GM23248 (cell line): Measurements from ENCODE around the gene INO80D. TPM values are rescaled to one million over a fixed set of nuclear protein-coding genes. Genes with fewer than 3 reads are reported as not detected.

ENCODE experiments used
- DNase-seq: peaks from one replicate; pipeline ENCODE4 v3.0.0-alpha.2; 2015
- H2AFZ ChIP-seq: fragments of 200-600 bp; sonication (generic); 2 replicates; pipeline ENCODE4 v1.6.1; 2016; ENCODE audit warnings: antibody characterized with exemption
- H3F3A ChIP-seq: fragments of 200-600 bp; sonication (generic); 2 replicates; pipeline ENCODE4 v1.6.1; 2016; ENCODE audit warnings: mild to moderate bottlenecking, antibody characterized with exemption, mixed run types; ENCODE audit not compliant: insufficient read depth
- H3K27ac ChIP-seq: fragments of 200-600 bp; sonication (generic); 2 replicates; pipeline ENCODE4 v1.5.1; 2016; ENCODE audit warnings: mild to moderate bottlenecking
- H3K27me3 ChIP-seq: fragments of 200-600 bp; sonication (generic); replicated peaks from 2 replicates; pipeline ENCODE4 v1.6.1; 2016; ENCODE audit warnings: mild to moderate bottlenecking; ENCODE audit not compliant: insufficient read depth
- H3K36me3 ChIP-seq: fragments of 200-600 bp; sonication (generic); 2 replicates; pipeline ENCODE4 v1.6.1; 2016; ENCODE audit warnings: low read depth, mild to moderate bottlenecking
- H3K4me1 ChIP-seq: fragments of 200-600 bp; sonication (generic); 2 replicates; pipeline ENCODE4 v1.6.1; 2016; ENCODE audit warnings: mild to moderate bottlenecking; ENCODE audit not compliant: insufficient read depth
- H3K4me2 ChIP-seq: fragments of 200-600 bp; sonication (generic); one replicate; pipeline ENCODE4 v1.6.1; 2016; ENCODE audit warnings: mild to moderate bottlenecking; ENCODE audit not compliant: unreplicated experiment
- H3K4me3 ChIP-seq: fragments of 200-600 bp; sonication (generic); 2 replicates; pipeline ENCODE4 v1.5.1; 2016; ENCODE audit warnings: mild to moderate bottlenecking
- H3K79me2 ChIP-seq: fragments of 200-600 bp; sonication (generic); 2 replicates; pipeline ENCODE4 v1.6.1; 2016; ENCODE audit warnings: mild to moderate bottlenecking; ENCODE audit not compliant: insufficient read depth
- H3K9ac ChIP-seq: fragments of 200-600 bp; sonication (generic); 2 replicates; pipeline ENCODE4 v1.6.1; 2016; ENCODE audit warnings: mild to moderate bottlenecking
- H3K9me2 ChIP-seq: fragments of 200-600 bp; sonication (generic); 2 replicates; pipeline ENCODE4 v1.6.1; 2016; ENCODE audit warnings: mixed run types, mild to moderate bottlenecking, moderate library complexity; ENCODE audit not compliant: insufficient read depth
- H3K9me3 ChIP-seq: fragments of 200-600 bp; sonication (generic); one replicate; pipeline ENCODE4 v1.6.1; 2017; ENCODE audit warnings: low read depth
- H4K20me1 ChIP-seq: fragments of 200-600 bp; sonication (generic); 2 replicates; pipeline ENCODE4 v1.6.0; 2016; ENCODE audit not compliant: insufficient read depth
- EZH2 ChIP-seq: fragments of 200-600 bp; sonication (generic); IDR thresholded peaks from 2 replicates; pipeline ENCODE4 v1.6.1; 2018; ENCODE audit warnings: antibody characterized with exemption, mild to moderate bottlenecking; ENCODE audit not compliant: insufficient read depth, poor library complexity, severe bottlenecking
- EZH2phosphoT487 ChIP-seq: fragments of 200-600 bp; sonication (generic); IDR thresholded peaks from 2 replicates; pipeline ENCODE4 v1.6.1; 2018; ENCODE audit warnings: antibody characterized with exemption, moderate library complexity, mild to moderate bottlenecking, low read depth; ENCODE audit not compliant: insufficient read depth
- WGBS, 2 experiments: methylation state at CpG; one replicate each; pipeline ENCODE4 v1.1.6; 2015 to 2017; ENCODE audit warnings: low lambda C conversion rate in 2 of 2, low coverage in 1 of 2; ENCODE audit errors: missing lambda C conversion rate in 2 of 2; 5-methylcytosine and 5-hydroxymethylcytosine counted together
- in situ Hi-C: fragments of 300-500 bp; cut with MboI; formaldehyde crosslinking; loops from 2 replicates; pipeline ENCODE4 v1.15.0; 2020
- polyA plus RNA-seq: library from polyadenylated mRNA; unstranded; fragments of >200 nt; fragmentation: Nextera tagmentation; extraction: Ambion mirVana; gene quantifications from 2 replicates; pipeline ENCODE4 v1.2.1, GENCODE V29; 2016
- total RNA-seq: library from RNA; depleted of rRNA; stranded (reverse); fragments of >200 nt; shearing (Covaris generic); gene quantifications from 2 replicates; pipeline ENCODE4 v1.2.3, GENCODE V29; 2014

INO80D gene
- total and polyA plus RNA-seq, 2 experiments from 2014 or later = 3.4 to 4.8 TPM

- H3K9me2 ChIP-seq = no peaks in the 10 kb centered on the region
- H3K4me1 ChIP-seq = no peaks in the 10 kb centered on the region
- H3K4me2 ChIP-seq = no peak overlapping the region
- H3K27ac ChIP-seq = no peak overlapping the region
- 75 to 82% methylated on average over 4 of the region's 4 CpGs for WGBS, 2 experiments
- H3K36me3 ChIP-seq = no peaks in the 10 kb centered on the region
- no peaks in the 10 kb centered on the region for H4K20me1 ChIP-seq
- no peaks in the 10 kb centered on the region for H3F3A ChIP-seq
- H3K79me2 ChIP-seq = no peaks in the 10 kb centered on the region
- no peaks in the 10 kb centered on the region for H3K9me3 ChIP-seq
- in situ Hi-C loops = no loop called here
- TF ChIP-seq EZH2phosphoT487 = no peak
- no peak for TF ChIP-seq EZH2
- no peak overlapping the region for H2AFZ ChIP-seq
- H3K9ac ChIP-seq = no peak overlapping the region
- DNase-seq = no peak
- no peak overlapping the region for H3K4me3 ChIP-seq
- 0 out of 2 replicates have a peak, but pooled peaks cover 8% of the 10 kb centered on the region for H3K27me3 ChIP-seq
Observed at GRCh38 chr2:205969584-205969983, 116.4 kb downstream of the INO80D start.

- in situ Hi-C loops = no loop called here
- WGBS, 2 experiments = 35 to 42% methylated on average over 7 of the region's 7 CpGs
Observed at GRCh38 chr2:205967391-205968075, 118.4 kb downstream of the INO80D start.

GRCh38 chr2:205965707-205966106 is 120.3 kb downstream of the INO80D start:
- Histone ChIP-seq H3K9me3 (no peaks in the 10 kb centered on the region), H3K9me2 (no peaks in the 10 kb centered on the region), H2AFZ (no peak overlapping the region), H3K9ac (no peak overlapping the region), H3K4me1 (no peaks in the 10 kb centered on the region), H3F3A (no peaks in the 10 kb centered on the region), H3K4me2 (no peak overlapping the region), H3K36me3 (no peaks in the 10 kb centered on the region), H3K79me2 (no peaks in the 10 kb centered on the region), H3K27ac (no peak overlapping the region), H3K4me3 (no peak overlapping the region), H4K20me1 (no peaks in the 10 kb centered on the region), H3K27me3 (0 out of 2 replicates have a peak, but pooled peaks cover 7% of the 10 kb centered on the region)
- TF ChIP-seq EZH2phosphoT487 = no peak
- no peak for TF ChIP-seq EZH2
- WGBS, 2 experiments = 78 to 79% methylated on average over 15 of the region's 15 CpGs
- in situ Hi-C loops = no loop called here
- no peak for DNase-seq

More at GRCh38 chr2:205967391-205968075, 118.4 kb downstream of the INO80D start:
- Histone ChIP-seq H3K27ac (no peak overlapping the region), H3K36me3 (no peaks in the 10 kb centered on the region), H3K9me3 (no peaks in the 10 kb centered on the region), H3K9me2 (no peaks in the 10 kb centered on the region), H3K4me2 (no peak overlapping the region), H3F3A (no peaks in the 10 kb centered on the region), H2AFZ (no peak overlapping the region), H3K9ac (no peak overlapping the region), H3K79me2 (no peaks in the 10 kb centered on the region), H3K4me1 (no peaks in the 10 kb centered on the region), H3K4me3 (no peak overlapping the region), H3K27me3 (0 out of 2 replicates have a peak, but pooled peaks cover 8% of the 10 kb centered on the region), H4K20me1 (no peaks in the 10 kb centered on the region)
- peak; percentile 25 for DNase-seq
- TF ChIP-seq EZH2phosphoT487 (no peak), EZH2 (no peak)

GRCh38 chr2:205964111-205964761 is 121.7 kb downstream of the INO80D start:
- Histone ChIP-seq H3K36me3 (no peaks in the 10 kb centered on the region), H3K4me2 (no peak overlapping the region), H3K27me3 (no peaks in the 10 kb centered on the region), H3K79me2 (no peaks in the 10 kb centered on the region), H3K9me3 (no peaks in the 10 kb centered on the region), H3K4me1 (no peaks in the 10 kb centered on the region), H3F3A (no peaks in the 10 kb centered on the region), H2AFZ (no peak overlapping the region), H3K27ac (no peak overlapping the region), H3K9ac (no peak overlapping the region), H4K20me1 (no peaks in the 10 kb centered on the region), H3K9me2 (no peaks in the 10 kb centered on the region), H3K4me3 (no peak overlapping the region)
- TF ChIP-seq EZH2phosphoT487 (no peak), EZH2 (no peak)
- in situ Hi-C loops = no loop called here
- WGBS, 2 experiments = 47 to 53% methylated on average over 8 of the region's 8 CpGs
- DNase-seq = no peak
